SIG-M5 treated with dmso at 0.1 percent for 504 hours (cell line): ENCODE data around the gene WDR11.
"Not testable (repeated sequence)": the region's sequence is repeated elsewhere in the genome, so short reads cannot be mapped to it uniquely, and the experiment has no call there.

Source experiments
- DNase-seq: peaks from one replicate; lab custom pipeline; 2025; ENCODE audit not compliant: unreplicated experiment; lab: John Stamatoyannopoulos, UW

Gene WDR11

DNA sequence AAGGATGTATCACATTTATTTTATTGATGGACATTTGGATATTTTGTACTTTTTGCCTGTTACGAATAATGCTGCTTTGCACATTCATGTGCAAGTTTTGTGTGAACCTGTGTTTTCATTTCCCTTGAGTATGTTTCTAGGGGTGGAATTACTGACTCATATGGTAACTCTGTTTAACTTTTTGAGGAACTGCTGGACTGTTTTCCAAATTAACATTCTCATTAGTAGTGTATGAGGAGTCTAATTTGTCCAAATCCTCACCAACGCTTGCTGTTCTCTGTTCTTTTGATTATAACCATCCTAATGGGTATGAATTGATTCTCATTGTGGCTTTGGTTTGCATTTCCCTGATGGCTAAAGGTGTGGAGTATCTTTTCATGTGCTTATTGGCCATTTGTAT lies 3.2 kb downstream of the WDR11 start:
- DNase-seq: no peak

DNA sequence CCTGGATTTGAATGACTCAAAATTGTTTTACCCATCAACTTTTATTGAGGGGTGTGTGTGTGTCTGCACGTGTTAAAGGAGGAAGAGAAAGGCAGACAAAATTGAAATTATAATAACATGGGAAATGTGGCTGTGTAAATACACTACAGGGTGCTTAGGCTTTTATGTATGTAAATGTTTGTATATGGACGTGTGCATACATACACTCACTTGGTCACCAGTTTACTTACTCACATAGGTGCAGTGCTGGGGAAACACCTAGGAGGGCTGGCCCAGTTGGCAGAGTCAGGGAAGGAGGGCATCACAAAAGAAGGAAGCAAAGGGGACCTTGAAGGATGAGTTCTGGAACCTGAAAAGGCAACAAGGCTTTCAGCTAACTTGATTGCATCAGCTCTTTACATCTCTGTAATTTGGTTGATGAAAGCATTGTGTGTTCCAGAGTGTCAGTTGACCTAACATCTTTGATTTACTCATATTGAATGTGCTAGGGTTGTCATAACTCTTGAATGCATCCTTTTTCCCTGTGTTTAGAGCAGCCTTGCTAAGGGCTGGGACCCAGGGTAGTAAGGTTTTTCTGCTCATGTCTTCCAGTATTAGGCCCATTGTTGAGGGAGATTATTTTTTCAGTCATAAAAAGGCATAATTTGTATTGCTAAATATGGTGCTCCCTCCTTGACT lies 10.2 kb downstream of the WDR11 start:
- no peak for DNase-seq

DNA sequence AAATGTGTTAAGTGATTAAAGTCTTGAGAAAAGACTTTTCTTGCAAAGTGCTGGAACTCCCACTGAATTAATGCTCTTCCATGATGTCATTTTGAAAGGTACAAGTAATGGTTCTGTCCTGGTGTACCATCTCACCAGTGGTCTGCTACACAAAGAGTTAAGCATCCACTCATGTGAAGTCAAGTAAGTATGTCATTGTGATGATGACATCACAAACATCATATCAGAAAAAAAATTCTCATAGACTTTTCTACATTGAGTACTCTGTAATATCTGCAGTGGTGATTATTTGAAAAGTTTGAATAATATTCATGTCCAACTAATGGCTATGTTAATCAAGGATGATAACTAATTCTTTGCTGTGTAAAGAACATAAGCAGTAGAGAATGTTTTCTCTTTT lies 22.6 kb downstream of the WDR11 start:
- no peak for DNase-seq

DNA sequence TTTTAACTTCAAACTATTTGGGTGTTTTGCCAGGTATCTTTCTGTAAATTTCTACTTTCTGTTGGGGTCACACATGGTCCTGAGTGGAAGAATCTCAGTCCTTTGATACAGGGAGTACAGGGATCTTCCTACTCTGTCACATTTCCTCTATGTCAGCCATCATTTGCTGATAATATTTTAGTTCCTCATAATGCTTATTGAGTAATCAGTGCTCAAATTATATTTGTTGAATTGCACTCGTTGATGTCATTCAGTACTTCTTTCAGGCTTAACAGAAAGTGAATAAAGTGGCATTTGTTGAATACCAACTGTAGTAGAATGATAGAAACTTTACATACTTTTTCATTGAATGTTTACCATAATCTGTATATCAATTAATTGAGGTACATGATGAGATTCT lies 31.9 kb downstream of the WDR11 start:
- DNase-seq: peak; percentile 13

DNA sequence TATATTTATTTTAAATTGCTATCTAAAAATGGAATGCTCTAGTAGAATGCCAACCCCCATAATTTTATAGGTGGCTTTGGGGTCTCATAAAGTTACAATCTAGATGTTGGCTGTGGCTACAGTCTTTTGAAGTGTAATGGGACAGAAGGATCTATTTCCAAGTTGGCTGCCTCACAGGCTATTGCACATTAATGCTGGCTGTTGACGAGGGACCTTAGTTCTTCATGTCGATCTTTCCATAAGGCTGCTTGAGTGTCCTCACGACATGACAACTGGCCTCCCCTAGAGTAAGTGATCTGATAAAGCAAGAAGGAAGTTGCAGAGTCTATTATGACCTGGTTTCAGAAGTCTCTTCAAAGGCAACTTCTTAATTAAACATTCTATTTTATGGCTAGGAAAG lies 36.3 kb downstream of the WDR11 start:
- DNase-seq: no peak

DNA sequence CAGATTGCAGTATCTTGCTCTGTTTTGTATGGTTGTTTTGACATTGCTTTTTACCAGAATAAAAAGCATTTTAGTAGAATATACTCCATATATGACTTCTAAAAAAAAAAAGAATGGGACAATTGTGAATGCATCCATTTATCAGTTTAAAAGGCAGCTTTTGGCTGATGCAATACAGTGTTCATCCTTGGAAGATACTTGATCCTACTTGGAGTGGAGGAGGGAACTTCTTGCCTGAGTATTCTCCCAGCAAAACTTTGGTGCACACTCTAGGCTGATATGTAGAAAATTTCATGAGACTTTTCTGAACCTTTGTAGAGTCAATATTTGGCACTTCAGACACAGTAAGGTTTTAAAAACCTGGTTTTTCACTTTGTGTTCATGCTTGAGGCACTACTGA lies 40.2 kb downstream of the WDR11 start:
- no peak for DNase-seq

DNA sequence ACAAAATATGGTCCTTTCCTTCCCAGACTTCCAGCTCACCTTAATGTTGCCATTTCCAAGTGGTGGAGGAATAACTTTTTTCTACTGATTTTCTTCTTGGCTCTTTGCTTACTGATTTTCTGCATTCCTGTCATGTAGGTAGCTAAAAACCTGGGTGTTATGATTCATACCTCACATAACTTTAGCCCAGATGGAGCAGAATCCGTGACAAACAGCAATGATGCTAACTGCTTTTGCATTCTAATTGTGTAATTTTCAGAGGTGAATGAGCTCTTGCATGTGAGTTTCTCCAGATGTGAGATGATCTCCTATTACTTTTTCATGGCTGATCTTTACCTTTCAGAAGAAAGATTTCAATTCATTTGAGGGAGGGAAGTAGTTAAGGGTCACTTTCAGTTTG lies 43.4 kb downstream of the WDR11 start:
- no peak for DNase-seq

DNA sequence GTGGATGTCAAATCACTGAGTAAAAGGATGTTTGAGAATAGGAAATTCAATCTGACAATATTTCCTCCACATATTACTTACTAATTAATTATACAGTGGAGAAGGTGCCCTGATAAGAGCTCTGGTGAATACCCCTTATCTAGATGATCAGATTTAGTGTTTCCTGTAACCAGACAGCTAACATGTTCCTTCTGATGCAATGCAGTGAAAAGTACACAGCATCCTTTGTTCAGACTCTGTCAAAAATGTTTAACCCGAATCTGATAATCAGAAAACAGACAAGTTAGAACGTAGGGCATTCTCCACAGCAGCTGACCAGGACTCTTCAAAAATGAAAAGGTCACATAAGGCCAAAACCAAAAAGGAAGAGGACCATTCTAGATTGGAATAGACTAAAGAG lies 46.2 kb downstream of the WDR11 start:
- no peak for DNase-seq

DNA sequence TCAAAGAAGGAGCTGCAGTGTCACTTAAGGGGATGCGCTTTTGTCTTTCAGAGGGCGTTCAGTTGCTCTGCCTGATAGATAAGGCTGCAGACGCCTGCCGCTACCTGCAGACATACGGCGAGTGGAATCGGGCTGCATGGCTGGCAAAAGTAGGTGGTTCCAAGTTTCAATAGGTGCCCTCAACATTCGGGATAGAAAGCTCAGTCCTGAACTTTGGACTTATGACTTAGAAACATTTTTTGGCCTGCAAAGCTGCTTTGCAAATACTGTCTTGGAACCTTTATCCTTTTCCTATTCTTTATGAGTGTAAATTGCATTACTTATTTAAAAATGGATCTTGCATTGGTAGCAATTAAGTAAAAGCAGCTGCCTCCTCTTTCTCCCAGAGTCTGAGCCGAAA lies 54.1 kb downstream of the WDR11 start:
- no peak for DNase-seq

DNA sequence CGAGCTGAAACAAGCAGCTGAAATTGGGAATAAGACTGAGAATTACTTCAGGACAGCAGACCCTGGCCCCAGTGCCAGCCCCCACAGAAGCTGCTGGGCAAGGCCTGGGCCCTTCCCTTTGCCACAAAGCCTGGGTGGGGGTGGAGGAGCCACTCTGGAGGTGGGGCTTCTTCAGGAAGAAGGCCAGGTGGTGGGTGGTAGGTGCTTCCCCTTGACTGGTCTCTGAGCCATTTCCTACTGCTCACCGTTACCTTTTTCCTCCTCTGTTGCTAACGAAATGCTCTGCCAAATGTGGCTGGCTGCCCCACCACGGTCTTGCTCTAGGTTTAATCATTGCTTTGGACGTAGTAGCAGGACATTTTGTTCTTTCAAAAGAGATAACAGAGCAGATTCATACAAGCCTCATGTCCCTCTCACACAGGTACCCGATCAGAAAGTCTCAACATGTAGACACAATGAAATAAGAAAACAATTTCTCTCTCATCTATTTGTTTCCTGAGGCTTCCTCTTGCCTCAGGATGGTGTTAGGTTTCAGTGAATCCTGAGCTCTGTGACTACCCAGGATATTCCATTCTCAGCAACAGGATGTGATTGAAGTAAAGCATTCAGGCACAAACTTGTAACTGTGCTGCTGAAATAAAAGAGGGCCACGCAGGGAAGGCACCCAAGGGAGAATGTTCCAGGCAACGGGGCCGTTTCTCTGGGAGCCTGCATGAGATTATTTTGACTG lies 66.5 kb downstream of the WDR11 start:
- no peak for DNase-seq

DNA sequence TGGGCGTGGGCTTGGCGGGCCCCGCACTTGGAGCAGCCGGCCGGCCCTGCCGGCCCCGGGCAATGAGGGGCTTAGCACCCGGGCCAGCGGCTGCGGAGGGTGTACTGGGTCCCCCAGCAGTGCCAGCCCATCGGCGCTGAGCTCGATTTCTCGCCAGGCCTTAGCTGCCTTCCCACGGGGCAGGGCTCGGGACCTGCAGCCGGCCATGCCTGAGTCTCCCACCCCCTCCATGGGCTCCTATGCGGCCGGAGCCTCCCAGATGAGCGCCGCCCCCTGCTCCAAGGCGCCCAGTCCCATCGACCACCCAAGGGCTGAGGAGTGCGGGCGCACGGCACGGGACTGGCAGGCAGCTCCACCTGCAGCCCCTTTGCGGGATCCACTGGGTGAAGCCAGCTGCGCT lies 72.7 kb downstream of the WDR11 start:
- not testable (repeated sequence) for DNase-seq

DNA sequence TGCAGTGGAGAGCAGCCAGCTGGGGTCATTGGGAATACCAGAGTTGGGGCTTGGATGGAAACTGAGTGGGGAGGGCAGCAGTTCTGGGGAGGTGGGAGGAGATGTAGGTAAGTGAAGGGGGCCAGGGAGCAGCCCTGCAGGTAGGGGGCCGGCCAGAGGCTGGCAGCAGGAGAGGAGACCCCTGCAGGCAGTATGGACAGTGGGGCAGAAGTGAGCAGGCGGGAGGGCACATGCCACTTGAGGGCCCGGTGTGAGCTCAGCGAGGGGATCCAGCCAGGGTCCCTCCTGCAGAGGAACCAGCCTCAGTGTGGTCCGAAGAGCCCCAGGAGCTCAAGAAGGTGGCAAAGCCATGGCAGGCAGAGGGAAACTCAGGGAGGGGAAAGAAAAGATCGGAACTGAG lies 75.4 kb downstream of the WDR11 start:
- no peak for DNase-seq

DNA sequence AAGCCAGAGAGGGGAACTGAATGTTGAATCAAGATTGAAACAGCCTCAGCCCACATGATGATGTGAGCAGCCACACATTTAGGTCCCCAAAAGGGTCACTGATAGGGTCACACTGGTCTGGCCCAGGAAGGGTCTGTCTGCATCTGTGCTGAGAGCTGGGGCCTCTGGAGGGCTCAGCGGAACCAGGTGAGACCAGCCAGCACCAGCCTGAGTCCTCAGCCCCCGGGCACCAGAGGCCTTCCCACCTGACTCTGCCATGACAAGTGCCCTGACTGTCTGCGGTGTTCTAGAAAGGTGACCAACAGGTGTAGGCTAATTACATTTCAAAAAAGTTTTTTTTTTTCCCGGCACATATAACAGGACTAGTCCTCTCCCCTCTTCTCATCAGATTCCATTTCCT lies 76.2 kb downstream of the WDR11 start:
- no peak for DNase-seq

DNA sequence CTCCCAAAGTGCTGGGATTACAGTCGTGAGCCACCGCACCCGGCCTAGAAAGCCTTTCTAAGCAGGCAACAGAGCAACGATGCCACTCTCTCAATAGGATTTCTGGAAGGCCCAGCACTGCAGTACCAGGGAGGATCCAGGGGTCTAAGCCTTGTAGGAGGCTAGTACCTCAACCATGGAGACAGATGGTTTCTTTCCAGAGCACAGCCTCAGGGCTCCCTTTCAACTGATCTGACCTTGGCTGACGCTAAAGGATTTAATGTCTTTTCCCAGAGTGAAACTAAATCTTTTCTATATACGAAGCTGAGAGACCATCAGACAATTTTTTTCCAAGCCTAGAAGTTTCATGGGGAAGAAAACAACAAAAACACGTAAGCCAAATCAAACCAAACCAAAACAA lies 78.0 kb downstream of the WDR11 start:
- DNase-seq: no peak

DNA sequence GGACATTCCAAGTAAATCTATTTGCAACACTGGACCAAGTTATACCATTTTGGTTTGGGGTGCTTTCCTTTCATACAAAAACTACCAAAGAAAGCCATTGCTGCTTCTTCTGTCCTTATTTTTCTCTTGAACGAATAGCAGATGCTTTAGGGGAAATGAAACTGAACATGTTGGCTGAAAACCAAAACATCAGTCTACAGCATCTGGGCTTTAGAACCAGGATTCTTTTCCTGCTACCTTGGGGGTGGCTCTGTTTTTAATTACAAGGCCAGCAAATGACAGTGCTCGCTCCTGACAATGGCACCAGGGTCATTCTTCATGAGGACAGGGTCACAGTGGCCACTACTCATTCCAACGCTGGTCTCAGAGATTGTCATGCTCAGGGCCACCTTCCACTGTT lies 80.3 kb downstream of the WDR11 start:
- no peak for DNase-seq

DNA sequence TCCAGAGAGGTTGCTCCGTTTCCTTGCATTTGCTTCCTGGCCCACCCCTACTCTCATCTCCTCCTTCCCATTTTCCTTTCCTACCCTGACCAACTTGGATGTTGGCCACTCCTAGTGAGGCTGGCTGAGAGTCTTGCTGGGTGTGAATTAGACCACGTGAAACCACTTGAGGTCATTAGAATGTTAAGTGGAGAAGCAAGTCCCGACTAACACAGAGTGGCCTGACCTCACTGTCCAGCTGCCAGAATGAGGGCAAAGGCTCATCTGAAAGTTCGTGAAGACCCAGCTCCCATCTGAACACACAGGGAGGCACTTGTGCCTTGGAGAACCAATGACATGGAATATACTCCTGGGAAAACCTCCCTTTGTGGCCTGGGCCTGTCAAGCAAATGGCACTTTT lies 80.8 kb downstream of the WDR11 start:
- no peak for DNase-seq

DNA sequence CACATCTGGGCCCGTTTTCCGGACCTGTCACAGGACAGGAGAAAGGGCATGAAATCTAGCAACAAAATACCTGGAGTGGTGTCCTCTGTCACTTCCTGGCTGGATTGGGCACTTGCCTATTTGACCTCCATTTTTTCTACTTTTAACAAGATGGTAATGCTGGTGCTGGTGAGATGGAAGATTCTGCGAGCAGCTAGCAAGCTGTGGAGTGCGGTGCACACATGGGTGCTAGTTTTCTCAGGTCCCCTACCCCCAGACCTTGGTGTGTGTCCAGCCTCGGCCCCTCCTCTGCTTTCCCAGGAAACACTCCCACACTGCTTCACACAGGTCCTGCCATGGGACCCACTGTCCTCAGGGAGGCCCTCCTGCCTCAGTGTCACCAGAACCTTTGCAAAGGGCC lies 87.7 kb downstream of the WDR11 start:
- no peak for DNase-seq

DNA sequence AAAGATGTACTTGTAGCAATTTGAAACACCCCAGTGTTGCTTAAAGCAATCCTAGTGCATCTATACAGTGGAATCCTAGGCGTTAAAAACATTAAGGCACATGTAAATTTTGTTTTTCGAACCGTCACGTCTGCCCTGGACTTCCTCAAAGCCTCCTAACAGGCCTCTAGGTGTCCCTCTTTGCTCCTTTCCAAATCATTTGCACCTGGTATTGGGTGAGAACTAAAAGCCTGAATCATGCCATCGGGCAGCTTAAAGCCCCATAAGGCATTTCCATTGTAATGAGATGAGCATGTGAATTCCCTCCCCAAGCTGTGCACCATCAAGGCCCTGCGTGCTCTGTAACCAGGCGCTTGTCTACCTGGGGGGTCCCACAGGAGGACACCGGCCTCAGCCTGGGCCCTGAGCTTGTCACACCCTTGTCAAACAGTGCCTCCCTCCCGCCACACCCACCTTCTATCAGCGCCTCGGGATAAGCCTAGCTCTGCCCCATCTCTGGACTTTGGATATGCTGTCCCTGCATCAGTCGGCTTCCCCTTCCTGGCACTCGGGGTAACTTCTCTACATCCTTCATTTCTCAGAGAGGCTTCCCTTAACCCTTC lies 89.2 kb downstream of the WDR11 start:
- no peak for DNase-seq

DNA sequence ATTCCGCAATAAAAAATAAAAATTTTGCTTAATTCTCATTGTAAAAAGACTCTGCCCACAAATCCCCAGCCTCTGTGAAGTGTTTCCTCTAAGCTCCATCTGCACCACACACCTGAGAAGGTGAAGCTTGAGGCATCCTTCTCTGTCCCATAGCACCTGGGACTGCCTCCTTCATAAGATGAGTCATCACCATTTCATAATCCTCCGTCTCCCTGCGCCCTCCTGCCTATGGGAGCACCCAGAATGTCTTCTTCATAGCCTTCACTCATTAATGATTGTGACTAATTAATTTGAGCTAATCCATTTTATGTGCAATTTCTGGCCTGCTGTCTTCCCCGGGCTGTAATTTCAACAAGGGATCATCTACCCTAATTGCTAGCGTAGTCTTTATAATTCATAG lies 90.3 kb downstream of the WDR11 start:
- DNase-seq: no peak

DNA sequence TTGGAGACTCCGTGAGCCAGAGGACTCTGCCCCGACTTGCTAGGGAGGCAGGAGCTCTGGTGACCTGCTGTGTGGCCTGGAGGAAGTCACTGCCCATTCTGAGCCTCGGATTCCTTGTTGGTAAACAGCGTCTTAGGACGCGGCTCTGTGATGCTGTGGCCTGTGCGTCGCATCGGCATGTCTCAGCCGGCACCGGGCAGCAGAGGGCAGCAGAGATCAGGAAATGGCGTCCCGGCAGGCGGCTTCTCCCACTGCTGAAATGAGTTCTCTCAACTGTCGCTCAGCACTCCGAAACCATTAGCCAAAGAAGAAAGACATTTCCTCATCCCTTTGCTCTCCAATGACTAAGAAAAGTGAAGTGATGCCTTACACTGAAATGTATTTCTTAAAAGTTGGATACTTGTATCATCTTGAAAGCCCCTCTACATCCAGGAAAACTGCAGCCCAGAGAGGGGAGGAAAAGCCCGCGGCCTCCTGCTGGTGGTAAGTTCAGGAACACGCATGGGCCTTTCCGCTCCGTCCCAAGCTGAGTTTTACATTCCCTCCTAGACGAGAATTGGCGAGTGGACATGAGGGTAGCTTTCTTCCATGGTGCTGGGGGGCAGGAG lies 91.7 kb downstream of the WDR11 start:
- peak; percentile 78 for DNase-seq

DNA sequence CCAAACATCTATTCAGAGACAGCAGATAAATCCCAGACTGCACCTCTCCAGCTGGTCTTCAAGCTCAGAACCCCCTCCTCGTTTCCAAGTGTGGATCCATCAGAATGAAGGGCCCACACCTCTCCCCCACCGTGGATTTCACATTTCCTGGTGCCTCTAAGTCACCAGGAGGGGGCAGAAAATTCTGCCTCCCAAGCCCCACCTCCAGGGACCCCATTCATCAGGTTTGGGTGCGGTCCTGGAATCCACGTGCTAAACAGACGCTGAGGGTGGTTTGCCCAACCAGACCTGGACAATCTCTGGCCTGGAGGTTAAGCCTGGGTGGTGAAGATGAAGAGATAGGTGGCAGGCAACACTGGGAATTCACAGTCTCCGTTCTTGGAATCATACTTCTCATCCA lies 92.4 kb downstream of the WDR11 start:
- DNase-seq: no peak

DNA sequence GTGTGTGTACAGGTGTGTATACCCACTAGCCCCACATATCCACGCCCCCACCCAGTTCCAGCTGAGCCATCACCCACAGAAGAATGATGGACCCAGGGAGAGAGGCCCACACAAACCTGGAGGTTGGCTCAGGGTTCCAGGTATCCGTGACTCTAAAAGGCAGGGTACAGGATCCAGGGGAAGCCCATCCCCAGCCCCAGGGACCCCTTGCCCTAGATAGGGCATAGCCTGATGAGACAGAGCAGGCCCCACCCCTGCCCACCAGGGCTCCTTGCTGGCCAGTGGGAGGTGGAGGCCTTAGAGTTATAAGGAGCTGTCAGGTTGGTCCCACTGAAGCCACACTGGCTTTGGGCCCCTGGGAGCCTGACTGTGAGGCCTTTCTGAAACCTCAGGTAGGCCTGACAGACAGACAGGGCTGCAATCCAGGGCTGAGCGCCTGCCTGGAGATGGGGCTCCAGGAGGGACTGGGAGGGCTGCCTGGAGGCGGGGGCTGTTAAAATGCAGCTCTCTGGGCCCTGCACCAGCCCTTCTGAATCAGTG lies 93.5 kb downstream of the WDR11 start:
- DNase-seq: no peak
